Measurements from ENCODE around the gene ITCH. TPM values are rescaled to one million over a fixed set of nuclear protein-coding genes. Genes with fewer than 3 reads are reported as not detected.
"Not testable (repeated sequence)": the region's sequence is repeated elsewhere in the genome, so short reads cannot be mapped to it uniquely, and the experiment has no call there.

ITCH gene
- total RNA-seq, 4 donors from 2014 or later = 35.2 to 82.8 (median 65.3) TPM

DNA sequence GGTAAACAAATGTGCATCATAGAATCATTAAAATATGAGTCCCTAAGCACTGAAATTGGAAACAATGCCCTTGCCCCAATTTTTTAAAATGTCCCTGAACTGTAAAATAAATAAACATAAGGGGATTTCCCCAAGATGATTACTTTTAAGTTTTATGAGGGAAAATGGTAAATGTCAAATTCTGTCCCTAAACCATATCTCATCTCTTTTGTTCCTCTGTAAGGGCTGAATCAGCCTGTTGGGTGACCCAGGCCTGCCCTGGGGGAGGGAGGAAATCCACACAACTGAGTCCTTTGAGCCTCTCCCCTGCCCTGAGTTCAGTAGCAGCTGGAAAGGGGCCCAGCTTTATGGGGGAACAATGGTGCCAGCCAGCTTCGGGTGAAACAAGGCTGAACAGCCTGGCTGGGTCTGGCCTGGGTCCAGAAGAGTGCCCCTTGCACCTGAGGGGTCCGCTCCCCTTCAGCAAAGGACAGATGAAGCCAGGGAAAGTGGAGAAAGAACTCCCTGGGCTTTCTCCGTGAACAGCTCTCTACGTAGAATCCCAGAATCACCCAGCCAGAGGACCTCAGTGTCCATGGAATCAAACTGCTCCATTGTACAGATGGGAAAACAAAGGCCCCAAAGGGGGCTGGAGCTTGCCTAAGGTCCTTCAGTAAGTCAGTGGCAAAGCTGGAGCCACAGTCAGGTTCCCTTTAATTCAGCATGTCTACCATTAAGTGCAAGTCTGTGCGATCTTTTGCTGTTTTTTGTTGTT, 28.2 kb upstream of the ITCH start:
- H3K4me3 ChIP-seq = no peak overlapping the region
- no peak overlapping the region for H3K27ac ChIP-seq
- peaks cover 0 to 12% (median 4%) of the 10 kb centered on the region in 4 donors for H3K4me1 ChIP-seq
- no peaks in the 10 kb centered on the region for H3K27me3 ChIP-seq
- no peak for DNase-seq
- TF ChIP-seq POLR2AphosphoS5 (IDR thresholded peaks at IDR 0.05) = no peak
- TF ChIP-seq, protein P1, sequence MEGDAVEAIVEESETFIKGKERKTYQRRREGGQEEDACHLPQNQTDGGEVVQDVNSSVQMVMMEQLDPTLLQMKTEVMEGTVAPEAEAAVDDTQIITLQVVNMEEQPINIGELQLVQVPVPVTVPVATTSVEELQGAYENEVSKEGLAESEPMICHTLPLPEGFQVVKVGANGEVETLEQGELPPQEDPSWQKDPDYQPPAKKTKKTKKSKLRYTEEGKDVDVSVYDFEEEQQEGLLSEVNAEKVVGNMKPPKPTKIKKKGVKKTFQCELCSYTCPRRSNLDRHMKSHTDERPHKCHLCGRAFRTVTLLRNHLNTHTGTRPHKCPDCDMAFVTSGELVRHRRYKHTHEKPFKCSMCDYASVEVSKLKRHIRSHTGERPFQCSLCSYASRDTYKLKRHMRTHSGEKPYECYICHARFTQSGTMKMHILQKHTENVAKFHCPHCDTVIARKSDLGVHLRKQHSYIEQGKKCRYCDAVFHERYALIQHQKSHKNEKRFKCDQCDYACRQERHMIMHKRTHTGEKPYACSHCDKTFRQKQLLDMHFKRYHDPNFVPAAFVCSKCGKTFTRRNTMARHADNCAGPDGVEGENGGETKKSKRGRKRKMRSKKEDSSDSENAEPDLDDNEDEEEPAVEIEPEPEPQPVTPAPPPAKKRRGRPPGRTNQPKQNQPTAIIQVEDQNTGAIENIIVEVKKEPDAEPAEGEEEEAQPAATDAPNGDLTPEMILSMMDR (IDR thresholded peaks at IDR 0.05) = no peak
- TF ChIP-seq POLR2A (IDR thresholded peaks at IDR 0.05) = no peak
- TF ChIP-seq EP300 (IDR thresholded peaks at IDR 0.05; ENCODE audit: low read depth) = no peak
- intact Hi-C loops (cut with DNase I; ENCODE audit: low total_unique reads) = no loop called here
- in situ Hi-C loops (cut with MboI; ENCODE audit: low pct_ligation_motif_present in 1 of 4, low pct_unique_long_range_greater_than_20kb in 1 of 4, low sequenced_read_pairs in 3 of 4) = no loop called here
- H3K36me3 ChIP-seq = no peaks in the 10 kb centered on the region
- H3K9me3 ChIP-seq = no peaks in the 10 kb centered on the region
- 85 to 95% methylated on average over 4 to 5 of the region's 5 CpGs for WGBS, 2 donors (ENCODE audit: low coverage in 1 of 2)

- H3K36me3 ChIP-seq = no peaks in the 10 kb centered on the region
- 72% methylated on average over 1 of the region's 1 CpG; no CpG with 5 or more reads in 1 of the 2 donors for WGBS, 2 donors (ENCODE audit: low coverage in 1 of 2)
Measured at GRCh38 chr20:34337544-34337943, 25.5 kb upstream of the ITCH start.

DNA sequence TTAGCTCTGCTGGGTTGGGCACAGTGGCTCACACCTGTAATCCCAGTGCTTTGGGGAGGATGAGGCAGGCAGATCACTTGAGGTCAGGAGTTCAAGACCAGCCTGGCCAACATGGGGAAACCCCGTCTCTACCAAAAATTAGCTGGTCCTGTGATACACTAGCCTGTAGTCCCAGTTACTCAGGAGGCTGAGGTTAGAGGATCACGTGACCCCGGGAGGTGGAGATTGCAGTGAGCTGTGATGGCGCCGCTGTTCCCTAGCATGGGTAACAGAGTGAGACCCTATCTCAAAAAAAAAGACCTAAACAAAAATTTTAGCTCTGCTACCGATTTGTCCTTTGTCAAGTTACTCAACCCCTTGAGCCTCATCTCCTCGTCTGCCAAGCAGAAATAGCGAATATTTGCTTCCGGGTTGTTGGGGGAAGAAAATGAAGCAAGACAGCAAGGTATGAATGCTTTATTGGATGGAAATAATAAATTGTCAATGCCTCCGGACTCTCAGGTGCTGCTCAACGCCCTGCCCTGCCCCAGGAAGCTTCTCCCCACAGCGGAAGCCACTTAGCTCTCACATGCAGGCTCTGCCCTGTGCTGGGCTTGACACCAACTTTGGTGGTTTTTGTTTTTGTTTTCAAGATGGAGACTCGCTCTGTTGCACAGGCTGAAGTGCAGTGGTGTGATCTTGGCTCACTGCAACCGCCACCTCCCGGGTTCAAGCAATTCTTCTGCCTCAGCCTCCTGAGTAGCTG, 24.9 kb upstream of the ITCH start:
- Histone ChIP-seq H3K9me3 (no peaks in the 10 kb centered on the region), H3K27ac (no peak overlapping the region), H3K27me3 (no peaks in the 10 kb centered on the region), H3K4me1 (peaks cover 0 to 15% (median 4%) of the 10 kb centered on the region in 4 donors), H3K4me3 (no peak overlapping the region), H3K36me3 (no peaks in the 10 kb centered on the region)
- in situ Hi-C loops (cut with MboI; ENCODE audit: low pct_ligation_motif_present in 1 of 4, low pct_unique_long_range_greater_than_20kb in 1 of 4, low sequenced_read_pairs in 3 of 4) (no loop called here), intact Hi-C loops (cut with DNase I; ENCODE audit: low total_unique reads) (no loop called here)
- DNase-seq = peak; percentile 37
- TF ChIP-seq POLR2AphosphoS5 (IDR thresholded peaks at IDR 0.05) (no peak), POLR2A (IDR thresholded peaks at IDR 0.05) (no peak), EP300 (IDR thresholded peaks at IDR 0.05; ENCODE audit: low read depth) (no peak)
- TF ChIP-seq, protein P1 (IDR thresholded peaks at IDR 0.05) = no peak
- 77 to 81% methylated on average over 13 to 15 of the region's 15 CpGs for WGBS, 2 donors (ENCODE audit: low coverage in 1 of 2)

More at GRCh38 chr20:34337544-34337943, 25.5 kb upstream of the ITCH start:
- no peak overlapping the region for H3K27ac ChIP-seq
- H3K9me3 ChIP-seq = no peaks in the 10 kb centered on the region
- no peak overlapping the region for H3K4me3 ChIP-seq
- no peaks in the 10 kb centered on the region for H3K27me3 ChIP-seq
- DNase-seq = no peak
- intact Hi-C loops (cut with DNase I; ENCODE audit: low total_unique reads) (no loop called here), in situ Hi-C loops (cut with MboI; ENCODE audit: low pct_ligation_motif_present in 1 of 4, low pct_unique_long_range_greater_than_20kb in 1 of 4, low sequenced_read_pairs in 3 of 4) (no loop called here)
- peaks cover 0 to 12% (median 4%) of the 10 kb centered on the region in 4 donors for H3K4me1 ChIP-seq
- TF ChIP-seq, protein P1 (IDR thresholded peaks at IDR 0.05) = no peak
- TF ChIP-seq POLR2AphosphoS5 (IDR thresholded peaks at IDR 0.05) (no peak), EP300 (IDR thresholded peaks at IDR 0.05; ENCODE audit: low read depth) (no peak), POLR2A (IDR thresholded peaks at IDR 0.05) (no peak)

DNA sequence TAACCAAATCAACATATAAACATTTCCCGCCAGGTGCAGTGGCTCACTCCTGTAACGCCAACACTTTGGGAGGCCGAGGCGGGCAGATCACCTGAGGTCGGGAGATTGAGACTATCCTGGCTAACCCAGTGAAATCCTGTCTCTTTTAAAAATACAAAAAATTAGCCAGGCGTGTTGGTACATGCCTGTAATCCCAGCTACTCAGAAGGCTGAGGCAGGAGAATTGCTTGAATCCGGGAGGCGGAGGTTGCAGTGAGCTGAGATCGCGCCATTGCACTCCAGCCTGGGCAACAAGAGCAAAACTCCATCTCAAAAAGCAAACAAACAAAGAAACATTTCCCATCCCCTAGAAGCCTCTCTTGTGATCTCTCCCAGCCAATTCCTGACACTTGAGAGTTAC, 22.3 kb upstream of the ITCH start:
- H3K27ac ChIP-seq; H3K4me3 ChIP-seq; in situ Hi-C loops (cut with MboI; ENCODE audit: low pct_ligation_motif_present in 1 of 4, low pct_unique_long_range_greater_than_20kb in 1 of 4, low sequenced_read_pairs in 3 of 4); intact Hi-C loops (cut with DNase I; ENCODE audit: low total_unique reads); H3K27me3 ChIP-seq; DNase-seq; H3K36me3 ChIP-seq; H3K9me3 ChIP-seq: not testable (repeated sequence)
- 81 to 92% methylated on average over 5 to 10 of the region's 10 CpGs for WGBS, 2 donors (ENCODE audit: low coverage in 1 of 2)
- H3K4me1 ChIP-seq = peaks cover 0 to 22% (median 5%) of the 10 kb centered on the region in 4 donors

DNA sequence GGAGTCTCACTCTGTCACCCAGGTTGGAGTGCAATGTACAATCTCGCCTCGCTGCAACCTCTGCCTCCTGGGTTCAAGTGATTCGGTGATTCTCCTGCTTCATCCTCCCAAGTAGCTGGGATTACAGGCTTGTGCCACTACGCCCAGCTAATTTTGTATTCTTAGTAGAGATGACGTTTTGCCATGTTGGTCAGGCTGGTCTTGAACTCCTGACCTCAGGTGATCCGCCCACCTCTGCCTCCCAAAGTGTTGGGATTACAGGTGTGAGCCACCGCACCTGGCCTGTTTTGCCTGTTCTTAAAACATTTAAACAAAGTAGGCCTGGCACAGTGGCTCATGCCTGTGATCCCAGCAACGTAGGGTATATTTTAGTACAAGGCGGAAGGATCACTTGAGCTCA, 21.9 kb upstream of the ITCH start:
- H3K36me3 ChIP-seq; DNase-seq; H3K9me3 ChIP-seq; H3K27me3 ChIP-seq; H3K4me3 ChIP-seq; in situ Hi-C loops (cut with MboI; ENCODE audit: low pct_ligation_motif_present in 1 of 4, low pct_unique_long_range_greater_than_20kb in 1 of 4, low sequenced_read_pairs in 3 of 4); H3K27ac ChIP-seq; intact Hi-C loops (cut with DNase I; ENCODE audit: low total_unique reads): not testable (repeated sequence)
- 91 to 95% methylated on average over 6 to 9 of the region's 9 CpGs for WGBS, 2 donors (ENCODE audit: low coverage in 1 of 2)
- H3K4me1 ChIP-seq = peaks cover 0 to 22% (median 5%) of the 10 kb centered on the region in 4 donors

Measured in transverse colon (tissue), 4 donors.